ENCODE data around the gene FBXO41. TPM values are rescaled to one million over a fixed set of nuclear protein-coding genes. Genes with fewer than 3 reads are reported as not detected.

Gene FBXO41
- total and polyA plus RNA-seq, 9 of the 15 experiments (the other 6 are each of a cell fraction or from before 2014, with no cell fraction given): 0.21 to 8.2 (median 3.5) TPM

- TF ChIP-seq GTF3C2 (IDR thresholded peaks at IDR 0.05; ENCODE audit: borderline replicate concordance, extremely low read depth, insufficient read length) (no peak), THRAP3 (IDR thresholded peaks at IDR 0.05; ENCODE audit: borderline replicate concordance) (no peak), ETV1 (tag; conservative IDR thresholded peaks at IDR 0.05; ENCODE audit: low read depth) (no peak), CBX8 (IDR thresholded peaks at IDR 0.05; ENCODE audit: borderline replicate concordance, extremely low read depth, low read depth, low read length, poor library complexity, severe bottlenecking) (no peak), NCOA1 (IDR thresholded peaks at IDR 0.05; ENCODE audit: low read depth) (no peak), MAFF (IDR thresholded peaks at IDR 0.05; ENCODE audit: low read length) (no peak), ZNF12 (CRISPR knock-in tag; IDR thresholded peaks at IDR 0.05) (no peak; the same call in 1 of the 2 replicates), ZNF584 (CRISPR knock-in tag; IDR thresholded peaks at IDR 0.05; ENCODE audit: low read depth) (no peak), ETV5 (CRISPR knock-in tag; IDR thresholded peaks at IDR 0.05; ENCODE audit: low read depth) (no peak), RBM17 (IDR thresholded peaks at IDR 0.05; ENCODE audit: borderline replicate concordance, low read depth, low read length) (no peak), KDM4B (IDR thresholded peaks at IDR 0.05; ENCODE audit: borderline replicate concordance in 2 of 2, low read depth in 1 of 2) (0 out of 4 replicates have a peak, but pooled peaks of 1 of the 2 experiments have one; percentile 7), U2AF1 (optimal IDR thresholded peaks at IDR 0.05; ENCODE audit: low read depth, low read length) (no peak), ARHGAP35 (IDR thresholded peaks at IDR 0.05; ENCODE audit: partially characterized antibody) (no peak), TAF1 (IDR thresholded peaks at IDR 0.05; ENCODE audit: control insufficient read depth, extremely low read depth, insufficient read depth, low read length, severe bottlenecking) (peak; percentile 22), ZNF449 (CRISPR knock-in tag; IDR thresholded peaks at IDR 0.05) (no peak), CCNT2 (IDR thresholded peaks at IDR 0.05; ENCODE audit: borderline replicate concordance, extremely low read depth, insufficient read length, low read depth, low read length) (peak; percentile 62), ZNF274 (IDR thresholded peaks at IDR 0.05; ENCODE audit: borderline replicate concordance, low read depth, low read length) (no peak), XRCC3 (IDR thresholded peaks at IDR 0.05) (no peak), SAFB (IDR thresholded peaks at IDR 0.05; ENCODE audit: borderline replicate concordance, low read depth, low read length) (0 out of 2 replicates have a peak, but pooled peaks have one; percentile 15), POLR2AphosphoS2 (IDR thresholded peaks at IDR 0.05; ENCODE audit: low read length) (no peak), FIP1L1 (IDR thresholded peaks at IDR 0.05; ENCODE audit: low read depth, low read length, poor library complexity, severe bottlenecking) (peak; percentile 30), PRMT5 (CRISPR knock-in tag; IDR thresholded peaks at IDR 0.05) (no peak), DDX20 (tag; IDR thresholded peaks at IDR 0.05; ENCODE audit: low read depth) (no peak)
These were observed 50.9 kb downstream of the FBXO41 start, which contains the start of gene PRADC1 (continued) for GRCh38 chr2:73233154-73233931.
